Measurements from ENCODE around the gene ZMPSTE24.

ZMPSTE24 gene

DNA sequence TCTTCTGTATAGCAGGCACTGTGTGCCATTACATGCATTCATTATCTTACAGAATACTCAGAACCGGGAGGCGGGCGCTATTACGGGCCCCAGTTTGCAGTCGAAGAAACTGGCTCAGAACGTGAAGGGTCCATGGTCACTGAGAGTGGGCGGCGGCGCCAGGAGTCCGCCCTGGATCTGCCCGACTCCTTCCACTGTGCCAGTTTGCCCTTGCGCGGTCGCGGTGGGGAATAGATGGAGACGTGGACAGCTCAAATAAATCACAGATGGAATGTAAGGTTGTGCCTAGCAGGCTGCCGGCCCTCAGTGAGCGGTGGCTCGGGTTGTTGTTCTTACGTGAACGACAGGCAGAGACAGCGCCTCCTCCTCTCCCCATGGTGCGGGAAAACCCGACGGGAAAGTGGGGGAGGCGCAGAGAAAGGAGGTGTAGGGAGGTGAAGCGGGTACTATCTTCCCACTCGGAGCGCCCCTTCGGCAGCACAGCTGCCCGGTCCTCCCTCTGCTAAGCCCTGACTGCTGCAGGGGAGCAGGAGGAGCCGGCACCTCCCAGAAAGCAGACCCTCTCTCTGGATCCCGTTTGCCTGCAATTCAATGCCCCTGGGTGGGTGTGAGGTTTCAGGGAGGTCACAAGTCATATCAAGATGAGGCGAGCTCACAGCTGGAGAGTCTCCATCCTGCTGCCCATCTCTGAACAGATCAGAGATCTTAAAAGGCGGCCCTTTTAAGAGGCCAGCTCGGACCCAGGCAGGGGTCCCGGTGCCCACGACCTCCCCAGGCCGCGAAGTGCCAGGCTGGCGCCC is 58.0 kb downstream of the ZMPSTE24 start:
- no peak overlapping the region for H3K27ac ChIP-seq (ENCODE audit: low read depth, low read length)
- peaks cover 58% of the 10 kb centered on the region for H3K4me1 ChIP-seq (ENCODE audit: control insufficient read depth, low read length)
- no peaks in the 10 kb centered on the region for H3K9me3 ChIP-seq (ENCODE audit: control insufficient read depth, insufficient read depth, low read length)
- no peaks in the 10 kb centered on the region for H3K79me2 ChIP-seq (ENCODE audit: control insufficient read depth, low read length)
- no peaks in the 10 kb centered on the region for H3K9me2 ChIP-seq (replicated peaks; ENCODE audit: control insufficient read depth, low read length)
- H4K20me1 ChIP-seq (ENCODE audit: control insufficient read depth, insufficient read depth, low read depth, low read length) = no peaks in the 10 kb centered on the region
- peak; percentile 87; the same call in 1 of the 2 replicates for TF ChIP-seq EZH2phosphoT487 (IDR thresholded peaks at IDR 0.05; ENCODE audit: borderline replicate concordance, low read length)
- TF ChIP-seq, protein P1, sequence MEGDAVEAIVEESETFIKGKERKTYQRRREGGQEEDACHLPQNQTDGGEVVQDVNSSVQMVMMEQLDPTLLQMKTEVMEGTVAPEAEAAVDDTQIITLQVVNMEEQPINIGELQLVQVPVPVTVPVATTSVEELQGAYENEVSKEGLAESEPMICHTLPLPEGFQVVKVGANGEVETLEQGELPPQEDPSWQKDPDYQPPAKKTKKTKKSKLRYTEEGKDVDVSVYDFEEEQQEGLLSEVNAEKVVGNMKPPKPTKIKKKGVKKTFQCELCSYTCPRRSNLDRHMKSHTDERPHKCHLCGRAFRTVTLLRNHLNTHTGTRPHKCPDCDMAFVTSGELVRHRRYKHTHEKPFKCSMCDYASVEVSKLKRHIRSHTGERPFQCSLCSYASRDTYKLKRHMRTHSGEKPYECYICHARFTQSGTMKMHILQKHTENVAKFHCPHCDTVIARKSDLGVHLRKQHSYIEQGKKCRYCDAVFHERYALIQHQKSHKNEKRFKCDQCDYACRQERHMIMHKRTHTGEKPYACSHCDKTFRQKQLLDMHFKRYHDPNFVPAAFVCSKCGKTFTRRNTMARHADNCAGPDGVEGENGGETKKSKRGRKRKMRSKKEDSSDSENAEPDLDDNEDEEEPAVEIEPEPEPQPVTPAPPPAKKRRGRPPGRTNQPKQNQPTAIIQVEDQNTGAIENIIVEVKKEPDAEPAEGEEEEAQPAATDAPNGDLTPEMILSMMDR (IDR thresholded peaks at IDR 0.05; ENCODE audit: low read depth, low read length, poor library complexity, severe bottlenecking) = no peak
- H3K36me3 ChIP-seq (ENCODE audit: control insufficient read depth, low read length) = no peaks in the 10 kb centered on the region
- H3K27me3 ChIP-seq (ENCODE audit: control insufficient read depth, low read length) = peaks cover 39% of the 10 kb centered on the region
- H3K4me3 ChIP-seq (ENCODE audit: low read length) = peak overlapping the region; percentile 61
- H3K4me2 ChIP-seq (ENCODE audit: low read length) = peak overlapping the region; percentile 66
- peaks cover 2% of the 10 kb centered on the region; the same call in 1 of the 2 replicates for H3F3A ChIP-seq (ENCODE audit: control insufficient read depth, insufficient read depth)

DNA sequence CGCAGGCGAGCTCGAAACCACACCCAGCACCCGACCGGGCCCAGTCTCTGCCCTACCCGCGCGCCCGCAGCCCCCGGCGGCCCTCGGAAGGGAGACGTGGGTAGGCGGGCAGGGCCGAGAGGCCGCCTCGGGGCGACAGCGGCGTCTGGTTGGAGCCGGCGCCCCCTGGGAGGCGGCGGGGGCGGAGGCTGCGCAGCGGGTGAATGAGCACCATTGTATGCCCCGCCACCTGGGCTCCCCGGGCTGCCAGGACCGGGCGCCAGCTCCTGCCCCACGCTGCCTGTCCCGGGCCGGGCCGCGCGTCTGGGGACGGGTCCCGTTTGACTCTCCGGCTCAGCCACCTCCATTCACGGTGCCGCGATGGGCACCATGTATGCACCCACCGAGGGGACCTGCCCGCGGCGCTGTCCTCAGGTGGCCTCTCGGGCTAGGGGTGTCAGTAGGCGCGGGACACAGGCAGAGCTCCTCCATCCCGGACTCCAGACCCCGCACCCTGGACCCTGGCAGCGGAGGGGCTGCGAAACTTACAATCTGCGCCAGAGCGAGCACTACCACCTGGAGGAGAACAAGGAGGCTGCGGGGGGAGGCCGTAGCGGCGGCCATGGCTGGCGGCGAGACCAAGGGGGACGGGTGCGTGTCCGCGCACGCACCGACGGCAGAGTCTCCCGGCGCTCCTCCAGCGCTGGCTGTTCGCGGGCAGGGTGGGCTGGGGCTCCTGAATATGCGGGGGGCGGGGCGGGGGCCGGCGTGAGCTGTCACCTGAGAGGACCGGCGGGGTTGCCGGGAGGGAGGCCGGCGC is 58.8 kb downstream of the ZMPSTE24 start, which contains the start of gene COL9A2:
TSS of gene COL9A2 (minus strand) at position 692 of the 799 bp plus-strand sequence. CDS start at position 603, 89 bp downstream.
- Histone ChIP-seq H3K9me2 (replicated peaks; ENCODE audit: control insufficient read depth, low read length) (no peaks in the 10 kb centered on the region), H3K36me3 (ENCODE audit: control insufficient read depth, low read length) (no peaks in the 10 kb centered on the region), H3K27me3 (ENCODE audit: control insufficient read depth, low read length) (peaks cover 39% of the 10 kb centered on the region), H3K9me3 (ENCODE audit: control insufficient read depth, insufficient read depth, low read length) (no peaks in the 10 kb centered on the region), H3K4me3 (ENCODE audit: low read length) (peak within 1 kb of the TSS; percentile 61), H3K4me2 (ENCODE audit: low read length) (peak within 1 kb of the TSS; percentile 66), H3K27ac (ENCODE audit: low read depth, low read length) (no peak within 1 kb of the TSS), H3K79me2 (ENCODE audit: control insufficient read depth, low read length) (no peaks in the 10 kb centered on the region), H4K20me1 (ENCODE audit: control insufficient read depth, insufficient read depth, low read depth, low read length) (no peaks in the 10 kb centered on the region), H3K4me1 (ENCODE audit: control insufficient read depth, low read length) (peaks cover 56% of the 10 kb centered on the region), H3F3A (ENCODE audit: control insufficient read depth, insufficient read depth) (peaks cover 2% of the 10 kb centered on the region; the same call in 1 of the 2 replicates)
- peak; percentile 81 for TF ChIP-seq EZH2phosphoT487 (IDR thresholded peaks at IDR 0.05; ENCODE audit: borderline replicate concordance, low read length)
- TF ChIP-seq, protein P1 (IDR thresholded peaks at IDR 0.05; ENCODE audit: low read depth, low read length, poor library complexity, severe bottlenecking) = peak; percentile 39

DNA sequence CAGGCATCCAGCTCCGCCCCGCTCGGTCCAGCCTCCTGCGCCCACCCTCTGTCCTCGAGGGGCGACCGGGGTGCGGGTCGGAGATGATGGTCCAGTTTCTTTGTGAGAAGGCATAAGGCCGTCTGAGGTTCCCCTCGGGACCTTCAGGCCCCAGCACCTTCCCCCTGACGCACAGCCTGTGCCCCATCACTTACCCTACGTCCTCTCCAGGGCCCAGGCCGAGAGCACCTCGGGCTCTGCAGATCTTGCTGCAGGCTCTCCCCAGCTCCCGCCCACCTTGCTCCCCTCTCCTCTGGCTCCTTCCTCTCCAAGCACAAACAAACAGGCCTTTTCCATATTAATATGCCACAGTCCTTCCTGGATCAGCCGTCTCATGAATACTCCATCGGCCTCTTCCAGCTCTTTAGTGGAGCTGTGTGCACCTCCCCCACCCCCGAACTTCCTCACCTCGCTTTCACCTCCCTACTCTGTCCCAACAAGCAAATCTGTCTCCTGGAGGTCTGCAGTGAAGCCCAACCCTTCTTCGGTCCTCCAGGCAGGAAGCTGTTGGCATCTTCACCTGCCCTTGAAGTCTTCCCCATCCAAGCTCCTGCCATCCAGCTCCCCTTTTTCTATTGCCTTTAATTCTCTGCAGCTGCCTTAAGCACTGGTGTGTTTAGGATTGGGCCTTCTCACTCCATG is 59.5 kb downstream of the ZMPSTE24 start:
- Histone ChIP-seq H3K4me2 (ENCODE audit: low read length) (peak overlapping the region; percentile 66), H3K27ac (ENCODE audit: low read depth, low read length) (no peak overlapping the region), H3K9me2 (replicated peaks; ENCODE audit: control insufficient read depth, low read length) (no peaks in the 10 kb centered on the region), H3K9me3 (ENCODE audit: control insufficient read depth, insufficient read depth, low read length) (no peaks in the 10 kb centered on the region), H4K20me1 (ENCODE audit: control insufficient read depth, insufficient read depth, low read depth, low read length) (no peaks in the 10 kb centered on the region), H3K4me1 (ENCODE audit: control insufficient read depth, low read length) (peaks cover 49% of the 10 kb centered on the region), H3K36me3 (ENCODE audit: control insufficient read depth, low read length) (no peaks in the 10 kb centered on the region), H3K27me3 (ENCODE audit: control insufficient read depth, low read length) (peaks cover 39% of the 10 kb centered on the region), H3K4me3 (ENCODE audit: low read length) (peak overlapping the region; percentile 61), H3K79me2 (ENCODE audit: control insufficient read depth, low read length) (no peaks in the 10 kb centered on the region), H3F3A (ENCODE audit: control insufficient read depth, insufficient read depth) (peaks cover 2% of the 10 kb centered on the region; the same call in 1 of the 2 replicates)
- TF ChIP-seq EZH2phosphoT487 (IDR thresholded peaks at IDR 0.05; ENCODE audit: borderline replicate concordance, low read length) = no peak
- TF ChIP-seq, protein P1 (IDR thresholded peaks at IDR 0.05; ENCODE audit: low read depth, low read length, poor library complexity, severe bottlenecking) = no peak
